ENCODE results near the gene YIPF2.

GRCh38 chr19:10874024-10874423 lies 54.4 kb downstream of the YIPF2 start:
- TF ChIP-seq EZH2phosphoT487 (IDR thresholded peaks at IDR 0.05; ENCODE audit: insufficient read depth, low read depth) (no peak), EZH2 (IDR thresholded peaks at IDR 0.05; ENCODE audit: insufficient read depth, poor library complexity, severe bottlenecking) (no peak)

Measured in GM23248 (cell line).